WTC11 (cell line): ENCODE results near the gene LRRC37A3. TPM values are rescaled to one million over a fixed set of nuclear protein-coding genes. Genes with fewer than 3 reads are reported as not detected.
"Not testable (repeated sequence)": the region's sequence is repeated elsewhere in the genome, so short reads cannot be mapped to it uniquely, and the experiment has no call there.

Source experiments
- ATAC-seq: fragments of 200-7000 bp; cut with Tn5 transposase; 2 replicates; pipeline ENCODE4 v1.10.0; 2021; ENCODE audit warnings: mild to moderate bottlenecking, moderate library complexity
- CTCF ChIA-PET: fragments of 300-600 bp; sonication (Branson Sonifier 250); formaldehyde crosslinking; loops from one replicate; lab custom pipeline; 2021; ENCODE audit warnings: antibody characterized with exemption; lab: Charles Lee
- POLR2A ChIA-PET: fragments of 350-600 bp; sonication (Branson Sonifier 250); formaldehyde crosslinking; loops from one replicate; lab custom pipeline; 2021; ENCODE audit warnings: antibody characterized with exemption; lab: Charles Lee
- DNase-seq: peaks from one replicate; pipeline ENCODE4 v3.0.0; 2021; ENCODE audit warnings: low spot score
- H3K27ac Mint-ChIP-seq: 2 replicates; pipeline ENCODE4 v1.8.0; 2021; ENCODE audit warnings: mixed read lengths
- H3K27me3 Mint-ChIP-seq: 2 replicates; pipeline ENCODE4 v1.8.0; 2021; ENCODE audit warnings: low read depth, mild to moderate bottlenecking, moderate library complexity, mixed read lengths
- H3K36me3 Mint-ChIP-seq: 2 replicates; pipeline ENCODE4 v1.8.0; 2021; ENCODE audit warnings: mixed read lengths
- H3K4me1 Mint-ChIP-seq: 2 replicates; pipeline ENCODE4 v1.8.0; 2022; ENCODE audit warnings: mixed read lengths
- H3K4me3 Mint-ChIP-seq: 2 replicates; pipeline ENCODE4 v1.8.0; 2021; ENCODE audit warnings: mild to moderate bottlenecking, moderate library complexity, mixed read lengths
- H3K9me3 Mint-ChIP-seq: 2 replicates; pipeline ENCODE4 v1.8.0; 2021; ENCODE audit warnings: mixed read lengths
- CREB1 ChIP-seq: sonication (generic); formaldehyde crosslinking; IDR thresholded peaks from 2 replicates; pipeline ENCODE4 v1.8.0; 2023; ENCODE audit warnings: mild to moderate bottlenecking, missing genetic modification reagents
- E2F5 ChIP-seq: sonication (generic); formaldehyde crosslinking; IDR thresholded peaks from 2 replicates; pipeline ENCODE4 v1.8.1; 2022; ENCODE audit warnings: mild to moderate bottlenecking, moderate library complexity, missing genetic modification reagents
- ERG ChIP-seq: fragments of 250-450 bp; sonication (Bioruptor Pico); IDR thresholded peaks from 2 replicates; pipeline ENCODE4 v1.8.0; 2021; ENCODE audit warnings: mild to moderate bottlenecking
- GABPB1 ChIP-seq: sonication (generic); formaldehyde crosslinking; IDR thresholded peaks from 2 replicates; pipeline ENCODE4 v1.8.1; 2023; ENCODE audit warnings: mild to moderate bottlenecking, missing genetic modification reagents
- GRHL2 ChIP-seq: fragments of 250-450 bp; sonication (Bioruptor Pico); IDR thresholded peaks from 2 replicates; pipeline ENCODE4 v1.8.0; 2022; ENCODE audit warnings: mild to moderate bottlenecking, moderate library complexity; ENCODE audit not compliant: insufficient replicate concordance, severe bottlenecking
- JAZF1 ChIP-seq: fragments of 250-450 bp; sonication (Bioruptor Pico); IDR thresholded peaks from 2 replicates; pipeline ENCODE4 v1.9.0; 2021; ENCODE audit warnings: moderate library complexity, mild to moderate bottlenecking, inconsistent platforms
- KAT7 ChIP-seq: sonication (generic); formaldehyde crosslinking; IDR thresholded peaks from 2 replicates; pipeline ENCODE4 v1.8.1; 2023; ENCODE audit warnings: missing genetic modification reagents, mild to moderate bottlenecking, borderline replicate concordance
- MAX ChIP-seq: sonication (generic); formaldehyde crosslinking; IDR thresholded peaks from 2 replicates; pipeline ENCODE4 v1.8.0; 2022; ENCODE audit warnings: mild to moderate bottlenecking, missing genetic modification reagents
- ZNF396 ChIP-seq: fragments of 250-450 bp; sonication (Bioruptor Pico); IDR thresholded peaks from 2 replicates; pipeline ENCODE4 v1.8.0; 2021; ENCODE audit warnings: mild to moderate bottlenecking, moderate library complexity, borderline replicate concordance
- total RNA-seq: library from RNA; stranded (reverse); gene quantifications from 3 replicates; pipeline ENCODE4 v1.2.3, GENCODE V29; 2021

Gene LRRC37A3
- total RNA-seq, 1 experiment from 2014 or later = 4.4 TPM

GRCh38 chr17:64920026-64920418, 744 bp upstream of the LRRC37A3 start (continued):
- TF ChIP-seq E2F5 (CRISPR knock-in tag) = no peak
- no peak for TF ChIP-seq ERG
- TF ChIP-seq JAZF1 = no peak
- TF ChIP-seq MAX (CRISPR knock-in tag) = no peak
- no peak for TF ChIP-seq GRHL2 (CRISPR knock-in tag)
- TF ChIP-seq ZNF396 (CRISPR knock-in tag) = no peak
- TF ChIP-seq CREB1 (CRISPR knock-in tag) = no peak
- TF ChIP-seq GABPB1 (CRISPR knock-in tag) = no peak
- TF ChIP-seq, all 79 proteins: peak for 0

- not testable (repeated sequence) for H3K27me3 Mint-ChIP-seq
Measured at GRCh38 chr17:64918842-64919288, 413 bp downstream of the LRRC37A3 start.

GRCh38 chr17:64917540-64917939, 1.7 kb downstream of the LRRC37A3 start:
- POLR2A ChIA-PET, H3K27ac Mint-ChIP-seq, ATAC-seq, H3K4me1 Mint-ChIP-seq, DNase-seq, H3K4me3 Mint-ChIP-seq, H3K36me3 Mint-ChIP-seq, H3K9me3 Mint-ChIP-seq, CTCF ChIA-PET, H3K27me3 Mint-ChIP-seq: not testable (repeated sequence)

More at GRCh38 chr17:64918842-64919288, 413 bp downstream of the LRRC37A3 start:
- peak overlapping the region; percentile 71 for H3K4me3 Mint-ChIP-seq
- H3K4me1 Mint-ChIP-seq, H3K36me3 Mint-ChIP-seq, H3K27ac Mint-ChIP-seq, POLR2A ChIA-PET, H3K9me3 Mint-ChIP-seq: not testable (repeated sequence)
- DNase-seq (peak; percentile 56), ATAC-seq (peak; percentile 46)
- CTCF ChIA-PET = interaction anchor here (1.0 to 1.8 kb wide), 9 partner anchors 20 to 313 kb away, joined by 3 to 20 read pairs (median 3); no protein-coding TSS in a partner anchor
- TF ChIP-seq KAT7 (CRISPR knock-in tag) = peak; percentile 83; the same call in 1 of the 2 replicates

GRCh38 chr17:64915244-64915643, 4.0 kb downstream of the LRRC37A3 start:
- H3K27ac Mint-ChIP-seq, H3K9me3 Mint-ChIP-seq, DNase-seq, H3K27me3 Mint-ChIP-seq, H3K4me3 Mint-ChIP-seq, POLR2A ChIA-PET, H3K36me3 Mint-ChIP-seq, CTCF ChIA-PET, H3K4me1 Mint-ChIP-seq, ATAC-seq: not testable (repeated sequence)

- ATAC-seq, DNase-seq, H3K36me3 Mint-ChIP-seq, H3K9me3 Mint-ChIP-seq, H3K4me3 Mint-ChIP-seq, H3K4me1 Mint-ChIP-seq, CTCF ChIA-PET, H3K27me3 Mint-ChIP-seq, H3K27ac Mint-ChIP-seq, POLR2A ChIA-PET: not testable (repeated sequence)
Measured at GRCh38 chr17:64910191-64910514, 9.1 kb downstream of the LRRC37A3 start.

- H3K36me3 Mint-ChIP-seq, H3K4me3 Mint-ChIP-seq, H3K4me1 Mint-ChIP-seq, POLR2A ChIA-PET, CTCF ChIA-PET, DNase-seq, H3K9me3 Mint-ChIP-seq, H3K27me3 Mint-ChIP-seq, ATAC-seq: not testable (repeated sequence)
- H3K27ac Mint-ChIP-seq = 0 out of 2 replicates have a peak overlapping the region, but pooled peaks have one; percentile 17
Measured at GRCh38 chr17:64909511-64910190, 9.6 kb downstream of the LRRC37A3 start.

GRCh38 chr17:64904069-64904468, 15.2 kb downstream of the LRRC37A3 start:
- DNase-seq, CTCF ChIA-PET, H3K27ac Mint-ChIP-seq, H3K27me3 Mint-ChIP-seq, H3K4me3 Mint-ChIP-seq, H3K9me3 Mint-ChIP-seq, H3K4me1 Mint-ChIP-seq, ATAC-seq, H3K36me3 Mint-ChIP-seq, POLR2A ChIA-PET: not testable (repeated sequence)

GRCh38 chr17:64897136-64897535, 22.1 kb downstream of the LRRC37A3 start:
- ATAC-seq, H3K4me3 Mint-ChIP-seq, H3K27ac Mint-ChIP-seq, H3K36me3 Mint-ChIP-seq, CTCF ChIA-PET, H3K27me3 Mint-ChIP-seq, DNase-seq, H3K9me3 Mint-ChIP-seq, POLR2A ChIA-PET, H3K4me1 Mint-ChIP-seq: not testable (repeated sequence)

- ATAC-seq, H3K27me3 Mint-ChIP-seq, CTCF ChIA-PET, POLR2A ChIA-PET, H3K36me3 Mint-ChIP-seq, H3K27ac Mint-ChIP-seq, H3K9me3 Mint-ChIP-seq, H3K4me3 Mint-ChIP-seq, H3K4me1 Mint-ChIP-seq, DNase-seq: not testable (repeated sequence)
Measured at GRCh38 chr17:64874210-64874609, 45.1 kb downstream of the LRRC37A3 start.
